HepG2 (cell line): ENCODE data around the gene CDYL. TPM values are rescaled to one million over a fixed set of nuclear protein-coding genes. Genes with fewer than 3 reads are reported as not detected.
A peak's percentile ranks its signal among the peaks of the same experiment; 100 is the strongest.

Experiments used
- ATAC-seq: fragments of 200-7000 bp; cut with Tn5 transposase; 3 replicates; pipeline ENCODE4 v1.9.1; 2020; ENCODE audit warnings: mild to moderate bottlenecking, moderate library complexity
- BruUV-seq: library from RNA; stranded (reverse); fragments of 400-500 nt; replicated peaks from 2 replicates; lab custom pipeline; 2021; lab: Mats Ljungman, UMichigan
- CTCF ChIA-PET: fragments of 300-600 bp; formaldehyde crosslinking; extraction: SDS; loops from one replicate; lab custom pipeline; 2021; ENCODE audit warnings: low total read pairs, inconsistent platforms, low intra/inter-chr PET ratio; lab: Yijun Ruan, JAX
- POLR2A ChIA-PET: fragments of 350-600 bp; sonication (Branson Sonifier 250); formaldehyde crosslinking; loops from one replicate; lab custom pipeline; 2020; ENCODE audit warnings: antibody characterized with exemption, inconsistent platforms; lab: Yijun Ruan, JAX
- DNase-seq: peaks from one replicate; pipeline ENCODE4 v3.0.0-alpha.2; 2015; ENCODE audit warnings: low spot score
- FAIRE-seq: peaks from 3 replicates; lab custom pipeline; 2011; peaks lifted over from hg19 to GRCh38; lab: Jason Lieb, UNC
- H2AFZ ChIP-seq: one replicate; pipeline ENCODE4 v1.6.1; 2011; ENCODE audit warnings: low read length, inconsistent platforms
- H3K27ac ChIP-seq: fragments of 300-600 bp; 3 replicates; pipeline ENCODE4 v1.8.0; 2011; ENCODE audit warnings: mixed run types, mild to moderate bottlenecking, mixed read lengths, low read length, inconsistent platforms; ENCODE audit not compliant: insufficient read depth; ENCODE audit errors: extremely low read length
- H3K27me3 ChIP-seq, 2 experiments: fragments of 200-600 bp in 1 of 2; 2 replicates in 1 of 2; 3 replicates in 1 of 2; pipeline versions ENCODE4 v1.6.0 to v1.8.0; 2011; ENCODE audit warnings: low read length in 2 of 2, mild to moderate bottlenecking in 2 of 2, moderate library complexity in 2 of 2, inconsistent platforms in 1 of 2; ENCODE audit not compliant: insufficient read depth in 2 of 2, control insufficient read depth in 1 of 2
- H3K36me3 ChIP-seq, 2 experiments: fragments of 200-600 bp in 1 of 2; replicated peaks in 1 of 2; 2 replicates in 1 of 2; 3 replicates in 1 of 2; pipeline versions ENCODE4 v1.5.1 to v1.8.0; 2011; ENCODE audit warnings: low read length in 2 of 2, inconsistent platforms in 1 of 2; ENCODE audit not compliant: insufficient read depth in 2 of 2, control insufficient read depth in 1 of 2
- H3K4me1 ChIP-seq: 2 replicates; pipeline ENCODE4 v1.5.1; 2012; ENCODE audit warnings: low read length, inconsistent platforms; ENCODE audit not compliant: insufficient read depth
- H3K4me2 ChIP-seq: 2 replicates; pipeline ENCODE4 v1.6.0; 2011; ENCODE audit warnings: low read depth, low read length, inconsistent platforms
- H3K4me3 ChIP-seq, 3 experiments: fragments of 200-600 bp in 1 of 3; sonication (generic), shearing (Covaris generic) in 1 of 3; replicated peaks in 1 of 3; 2 replicates each; pipeline ENCODE4 v1.5.1; 2011 to 2016; ENCODE audit warnings: low read length in 3 of 3, inconsistent platforms in 2 of 3, low read depth in 2 of 3, mild to moderate bottlenecking in 2 of 3, control low read depth in 1 of 3, mixed read lengths in 1 of 3; ENCODE audit not compliant: insufficient read depth in 1 of 3
- H3K79me2 ChIP-seq: one replicate; pipeline ENCODE4 v1.6.1; 2011; ENCODE audit warnings: low read length, inconsistent platforms; ENCODE audit not compliant: insufficient read depth
- H3K9ac ChIP-seq: 2 replicates; pipeline ENCODE4 v1.6.0; 2011; ENCODE audit warnings: mild to moderate bottlenecking, low read depth, low read length, inconsistent platforms; ENCODE audit not compliant: insufficient read depth
- H3K9me3 ChIP-seq: 2 replicates; pipeline ENCODE4 v1.5.1; 2012; ENCODE audit warnings: mild to moderate bottlenecking, low read length
- H4K20me1 ChIP-seq: 2 replicates; pipeline ENCODE4 v1.6.0; 2011; ENCODE audit warnings: inconsistent platforms, mild to moderate bottlenecking, low read length, moderate library complexity; ENCODE audit not compliant: insufficient read depth
- ARNT ChIP-seq: fragments of 450-650 bp; IDR thresholded peaks from 2 replicates; pipeline ENCODE4 v1.6.1; 2017
- MAFF ChIP-seq: IDR thresholded peaks from 2 replicates; pipeline ENCODE4 v1.6.1; 2011; ENCODE audit warnings: low read depth, low read length, improper control_type of control experiment
- MAFK ChIP-seq, 2 experiments: IDR thresholded peaks in 1 of 2; conservative IDR thresholded peaks in 1 of 2; 2 replicates each; pipeline ENCODE4 v1.6.1; 2011; ENCODE audit warnings: improper control_type of control experiment in 2 of 2, low read length in 2 of 2
- MTF2 ChIP-seq: sonication (generic); formaldehyde crosslinking; IDR thresholded peaks from 2 replicates; pipeline ENCODE4 v1.5.0; 2020; ENCODE audit warnings: missing genetic modification reagents, borderline replicate concordance
- NR2C2 ChIP-seq: sonication (generic); formaldehyde crosslinking; IDR thresholded peaks from 2 replicates; pipeline ENCODE4 v1.4.0; 2020; ENCODE audit warnings: missing genetic modification reagents, mild to moderate bottlenecking, moderate library complexity, borderline replicate concordance
- TMF1 ChIP-seq: sonication (generic); formaldehyde crosslinking; IDR thresholded peaks from 2 replicates; pipeline ENCODE4 v1.8.1; 2022; ENCODE audit warnings: low read depth, missing genetic modification reagents
- ZNF121 ChIP-seq: sonication (generic); formaldehyde crosslinking; IDR thresholded peaks from 2 replicates; pipeline ENCODE4 v1.5.0; 2020; ENCODE audit warnings: mild to moderate bottlenecking, missing genetic modification reagents
- WGBS: methylation state at CpG from one replicate; pipeline ENCODE4 v1.1.6; 2017; ENCODE audit warnings: low lambda C conversion rate; 5-methylcytosine and 5-hydroxymethylcytosine counted together
- in situ Hi-C: cut with HindIII; loops from 2 replicates; pipeline ENCODE4 v1.10.0; 2017; ENCODE audit warnings: low pct_unique_long_range_greater_than_20kb; ENCODE audit not compliant: extremely low pct_ligation_motif_present
- intact Hi-C: fragments of 100-400 bp; cut with micrococcal nuclease; formaldehyde crosslinking; loops from one replicate; pipeline ENCODE4 v1.10.0; 2022; ENCODE audit not compliant: unreplicated experiment
- polyA plus RNA-seq, 8 experiments: library from polyadenylated mRNA; depleted of rRNA in 3 of 8; stranded (reverse) in 7 of 8; unstranded in 1 of 8; fragments of >200 nt; fragmentation: Illumina TruSeq in 4 of 8; extraction: Trizol in 4 of 8; gene quantifications; 2 replicates each; pipeline versions ENCODE4 v1.2.1 to v1.2.3, GENCODE V29; 2011 to 2016; ENCODE audit warnings: low read depth in 4 of 8, missing spikeins in 1 of 8, mixed read lengths in 1 of 8; ENCODE audit not compliant: insufficient read depth in 1 of 8
- total RNA-seq, 5 experiments: library from RNA; depleted of rRNA; stranded (reverse); fragments of >200 nt; fragmentation: Illumina TruSeq; extraction: Trizol; gene quantifications; 2 replicates each; pipeline ENCODE4 v1.2.3, GENCODE V29; 2016; ENCODE audit warnings: low read depth in 1 of 5
- TF ChIP-seq, protein P1 (sequence below): sonication (generic); formaldehyde crosslinking; IDR thresholded peaks from 2 replicates; pipeline ENCODE4 v1.5.0; 2020; ENCODE audit warnings: mild to moderate bottlenecking, missing genetic modification reagents
- TF ChIP-seq, protein P2 (sequence below): sonication (generic); formaldehyde crosslinking; IDR thresholded peaks from 2 replicates; pipeline ENCODE4 v1.4.0; 2020; ENCODE audit warnings: mild to moderate bottlenecking, missing genetic modification reagents
- TF ChIP-seq, protein P3 (sequence below): sonication (generic); formaldehyde crosslinking; IDR thresholded peaks from 2 replicates; pipeline ENCODE4 v1.4.0; 2020; ENCODE audit warnings: missing genetic modification reagents

CDYL gene
- total and polyA plus RNA-seq, 2 of the 13 experiments (the other 11 are each of a cell fraction or from before 2014, with no cell fraction given) = 22.8 to 105 TPM

DNA sequence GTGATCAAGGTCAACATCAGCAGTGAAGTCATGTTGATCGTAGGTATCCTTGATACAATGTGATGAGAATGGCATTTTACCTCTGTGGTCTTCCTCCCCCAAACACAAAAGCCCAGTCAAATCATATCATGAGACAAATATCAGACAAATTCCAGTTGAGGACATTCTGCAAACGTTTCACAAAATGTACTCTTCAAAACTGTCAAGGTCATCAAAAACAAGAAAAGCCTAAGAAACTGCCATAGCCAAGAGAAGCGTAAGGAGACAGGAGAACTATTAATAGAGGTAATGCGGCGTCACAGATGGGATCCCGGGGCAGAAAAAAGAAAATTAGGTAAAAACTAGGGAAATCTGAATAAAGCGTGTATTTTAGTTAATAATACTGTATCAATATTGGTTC is 7.4 kb upstream of the CDYL start:
- H3K4me1 ChIP-seq = no peaks in the 10 kb centered on the region
- no TSS peak for BruUV-seq
- WGBS = 29% methylated on average over 7 of the region's 7 CpGs
- DNase-seq (no peak), ATAC-seq (no peak), FAIRE-seq (no peak)
- H3K4me2 ChIP-seq = no peak overlapping the region
- H4K20me1 ChIP-seq = no peaks in the 10 kb centered on the region
- TF ChIP-seq MAFF (peak; percentile 95), ZNF121 (CRISPR knock-in tag) (no peak), MTF2 (CRISPR knock-in tag) (no peak), MAFK (conservative IDR thresholded peaks at IDR 0.05 in 1 of 2, IDR thresholded peaks at IDR 0.05 in 1 of 2; ENCODE audit: low read length in 2 of 2) (peak; percentile 91 to 94)
- no peak overlapping the region for H2AFZ ChIP-seq
- no peaks in the 10 kb centered on the region for H3K9me3 ChIP-seq
- peaks cover 0 to 37% of the 10 kb centered on the region in 2 experiments; a peak in 4 of 5 replicates for H3K27me3 ChIP-seq
- CTCF ChIA-PET = no interaction called here
- POLR2A ChIA-PET = no interaction called here
- no peaks in the 10 kb centered on the region for H3K79me2 ChIP-seq
- H3K27ac ChIP-seq = no peak overlapping the region
- in situ Hi-C loops (no loop called here), intact Hi-C loops (no loop called here)
- H3K4me3 ChIP-seq = no peak overlapping the region
- no peak overlapping the region for H3K9ac ChIP-seq
- H3K36me3 ChIP-seq = no peaks in the 10 kb centered on the region

DNA sequence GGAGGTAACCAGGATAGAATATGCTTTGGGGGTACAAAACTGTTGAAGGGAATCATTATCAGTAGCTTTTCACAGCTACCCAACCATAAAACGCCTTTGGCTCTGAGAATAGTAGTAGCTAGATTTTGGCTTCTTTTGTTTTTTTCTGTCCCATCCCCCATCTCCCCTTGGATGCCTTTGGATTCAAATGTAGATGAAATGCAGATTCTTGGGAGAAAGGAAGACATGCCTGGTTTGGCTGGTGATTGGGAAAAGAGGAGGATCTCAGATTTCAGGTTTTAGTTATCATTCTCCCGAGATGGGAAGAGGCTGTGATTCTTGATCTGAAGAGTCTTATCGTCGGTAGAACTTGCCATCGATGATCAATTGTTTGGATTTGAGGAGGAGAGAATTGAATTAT is 3.5 kb upstream of the CDYL start:
- Histone ChIP-seq H3K4me1 (peaks cover 17% of the 10 kb centered on the region), H3K4me2 (no peak overlapping the region), H3K9me3 (peaks cover 2% of the 10 kb centered on the region; the same call in 1 of the 2 replicates), H3K27ac (no peak overlapping the region), H3K36me3 (no peaks in the 10 kb centered on the region), H3K9ac (no peak overlapping the region), H3K27me3 (peaks cover 0 to 52% of the 10 kb centered on the region in 2 experiments; a peak in 4 of 5 replicates), H4K20me1 (no peaks in the 10 kb centered on the region), H3K79me2 (peaks cover 7% of the 10 kb centered on the region), H2AFZ (no peak overlapping the region), H3K4me3 (no peak overlapping the region)
- ATAC-seq = no peak
- ChIA-PET CTCF (no interaction called here), POLR2A (no interaction called here)
- intact Hi-C loops (no loop called here), in situ Hi-C loops (no loop called here)
- no peak for FAIRE-seq
- DNase-seq = no peak
- BruUV-seq = no TSS peak
- WGBS = 69% methylated on average over 5 of the region's 5 CpGs
- TF ChIP-seq NR2C2 (CRISPR knock-in tag) = no peak
- TF ChIP-seq, protein P1, sequence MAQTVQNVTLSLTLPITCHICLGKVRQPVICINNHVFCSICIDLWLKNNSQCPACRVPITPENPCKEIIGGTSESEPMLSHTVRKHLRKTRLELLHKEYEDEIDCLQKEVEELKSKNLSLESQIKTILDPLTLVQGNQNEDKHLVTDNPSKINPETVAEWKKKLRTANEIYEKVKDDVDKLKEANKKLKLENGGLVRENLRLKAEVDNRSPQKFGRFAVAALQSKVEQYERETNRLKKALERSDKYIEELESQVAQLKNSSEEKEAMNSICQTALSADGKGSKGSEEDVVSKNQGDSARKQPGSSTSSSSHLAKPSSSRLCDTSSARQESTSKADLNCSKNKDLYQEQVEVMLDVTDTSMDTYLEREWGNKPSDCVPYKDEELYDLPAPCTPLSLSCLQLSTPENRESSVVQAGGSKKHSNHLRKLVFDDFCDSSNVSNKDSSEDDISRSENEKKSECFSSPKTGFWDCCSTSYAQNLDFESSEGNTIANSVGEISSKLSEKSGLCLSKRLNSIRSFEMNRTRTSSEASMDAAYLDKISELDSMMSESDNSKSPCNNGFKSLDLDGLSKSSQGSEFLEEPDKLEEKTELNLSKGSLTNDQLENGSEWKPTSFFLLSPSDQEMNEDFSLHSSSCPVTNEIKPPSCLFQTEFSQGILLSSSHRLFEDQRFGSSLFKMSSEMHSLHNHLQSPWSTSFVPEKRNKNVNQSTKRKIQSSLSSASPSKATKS (CRISPR knock-in tag) = no peak
- TF ChIP-seq TMF1 (CRISPR knock-in tag) = no peak
- TF ChIP-seq, protein P2, sequence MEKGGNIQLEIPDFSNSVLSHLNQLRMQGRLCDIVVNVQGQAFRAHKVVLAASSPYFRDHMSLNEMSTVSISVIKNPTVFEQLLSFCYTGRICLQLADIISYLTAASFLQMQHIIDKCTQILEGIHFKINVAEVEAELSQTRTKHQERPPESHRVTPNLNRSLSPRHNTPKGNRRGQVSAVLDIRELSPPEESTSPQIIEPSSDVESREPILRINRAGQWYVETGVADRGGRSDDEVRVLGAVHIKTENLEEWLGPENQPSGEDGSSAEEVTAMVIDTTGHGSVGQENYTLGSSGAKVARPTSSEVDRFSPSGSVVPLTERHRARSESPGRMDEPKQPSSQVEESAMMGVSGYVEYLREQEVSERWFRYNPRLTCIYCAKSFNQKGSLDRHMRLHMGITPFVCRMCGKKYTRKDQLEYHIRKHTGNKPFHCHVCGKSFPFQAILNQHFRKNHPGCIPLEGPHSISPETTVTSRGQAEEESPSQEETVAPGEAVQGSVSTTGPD (CRISPR knock-in tag) = no peak
- TF ChIP-seq, protein P3, sequence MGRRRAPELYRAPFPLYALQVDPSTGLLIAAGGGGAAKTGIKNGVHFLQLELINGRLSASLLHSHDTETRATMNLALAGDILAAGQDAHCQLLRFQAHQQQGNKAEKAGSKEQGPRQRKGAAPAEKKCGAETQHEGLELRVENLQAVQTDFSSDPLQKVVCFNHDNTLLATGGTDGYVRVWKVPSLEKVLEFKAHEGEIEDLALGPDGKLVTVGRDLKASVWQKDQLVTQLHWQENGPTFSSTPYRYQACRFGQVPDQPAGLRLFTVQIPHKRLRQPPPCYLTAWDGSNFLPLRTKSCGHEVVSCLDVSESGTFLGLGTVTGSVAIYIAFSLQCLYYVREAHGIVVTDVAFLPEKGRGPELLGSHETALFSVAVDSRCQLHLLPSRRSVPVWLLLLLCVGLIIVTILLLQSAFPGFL (CRISPR knock-in tag) = no peak
- no peak for TF ChIP-seq ARNT
